Skin epidermis (tissue), 12 donors: ENCODE results near the gene CHL1.

Experiments used
- H3K27ac ChIP-seq, 21 experiments: fragments of 200-600 bp; sonication (generic) in 11 of 21; one replicate each; pipeline ENCODE4 v1.5.0; 2020; ENCODE audit warnings: mild to moderate bottlenecking in 3 of 21, inconsistent platforms in 2 of 21, moderate library complexity in 2 of 21
- H3K4me3 ChIP-seq, 7 experiments: fragments of 200-600 bp; sonication (generic) in 2 of 7; one replicate each; pipeline ENCODE4 v1.5.0; 2020; ENCODE audit warnings: inconsistent platforms in 2 of 7, mild to moderate bottlenecking in 2 of 7, moderate library complexity in 1 of 7

Gene CHL1

DNA sequence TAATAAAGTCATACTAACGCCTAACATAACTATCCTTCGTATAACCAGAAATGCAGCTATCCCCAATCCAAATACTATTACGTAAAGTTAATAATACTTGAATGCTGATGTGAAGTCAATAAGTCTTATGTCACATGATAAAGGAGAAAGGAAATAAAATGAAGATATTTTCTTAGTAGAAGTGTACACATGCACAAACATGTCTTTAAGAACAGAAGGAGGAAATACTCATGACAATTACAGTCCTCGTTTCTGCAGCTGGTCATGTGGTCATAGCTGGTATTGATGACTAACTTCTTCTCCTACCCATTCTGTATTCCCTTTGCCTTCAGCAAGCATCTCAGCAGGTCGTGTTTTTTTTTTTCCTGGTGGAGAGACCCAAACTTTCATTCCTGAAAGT lies 244.3 kb downstream of the CHL1 start:
- no peak overlapping the region for H3K4me3 ChIP-seq
- no peak overlapping the region for H3K27ac ChIP-seq

DNA sequence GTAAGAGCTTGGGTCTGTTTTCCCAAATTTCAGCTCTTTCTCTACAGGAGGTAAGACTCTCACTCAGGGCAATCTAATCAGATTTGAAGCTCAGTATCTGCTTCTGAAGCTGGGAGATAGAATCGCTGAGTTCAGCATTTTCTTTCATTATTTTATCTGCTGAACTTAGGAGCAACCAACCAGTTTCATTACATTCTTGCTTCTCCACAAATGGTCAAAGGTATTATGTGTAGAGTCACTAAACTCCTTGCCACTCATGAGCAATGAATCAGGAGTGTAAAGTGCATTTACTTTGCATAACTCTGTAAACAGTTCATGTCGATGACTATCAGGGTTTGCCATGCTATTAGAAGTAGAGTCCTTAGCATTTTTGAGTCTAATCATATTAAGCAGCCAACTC lies 249.4 kb downstream of the CHL1 start:
- H3K4me3 ChIP-seq = no peak overlapping the region

DNA sequence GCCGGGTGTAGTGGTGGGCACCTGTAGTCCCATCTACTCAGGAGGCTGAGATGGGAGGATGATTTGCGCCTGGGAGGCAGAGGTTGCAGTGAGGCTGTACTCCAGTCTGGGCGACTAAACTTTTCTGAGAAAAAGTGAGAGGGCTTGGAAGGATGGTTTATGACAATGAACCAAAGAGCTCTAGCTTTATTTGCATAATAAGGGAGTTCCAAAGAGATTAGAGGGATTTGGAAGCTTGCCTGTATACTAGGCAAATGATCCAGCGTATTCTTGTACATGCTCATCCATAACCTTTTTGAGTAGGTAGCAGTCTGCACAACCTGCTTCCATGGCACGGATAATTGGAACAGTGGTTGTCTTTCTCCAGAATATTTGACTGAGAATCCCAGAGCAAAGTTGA lies 251.1 kb downstream of the CHL1 start:
- H3K27ac ChIP-seq = no peak overlapping the region

More for the DNA sequence above, 249.4 kb downstream of the CHL1 start:
- H3K27ac ChIP-seq = no peak overlapping the region

DNA sequence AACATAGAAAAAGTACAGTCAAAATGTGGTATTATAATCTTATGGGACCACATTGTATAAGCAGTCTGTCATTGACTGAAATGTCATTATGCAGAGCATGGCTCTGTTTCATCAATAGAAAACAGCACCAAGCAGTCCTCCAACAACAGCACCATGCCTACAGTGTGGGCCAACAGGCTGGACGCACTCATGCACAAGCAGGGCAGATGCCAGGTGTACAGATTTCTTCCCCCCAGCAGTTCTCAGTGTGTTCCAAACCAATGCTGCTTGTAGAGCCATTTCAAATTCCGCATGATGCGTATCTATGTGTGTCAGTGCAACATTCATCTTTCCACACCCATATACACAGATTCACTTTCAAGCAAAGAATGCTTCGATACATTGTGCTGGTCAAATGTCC lies 253.1 kb downstream of the CHL1 start:
- Histone ChIP-seq H3K4me3 (no peak overlapping the region), H3K27ac (no peak overlapping the region)

More for the DNA sequence above, 251.1 kb downstream of the CHL1 start:
- no peak overlapping the region for H3K4me3 ChIP-seq

DNA sequence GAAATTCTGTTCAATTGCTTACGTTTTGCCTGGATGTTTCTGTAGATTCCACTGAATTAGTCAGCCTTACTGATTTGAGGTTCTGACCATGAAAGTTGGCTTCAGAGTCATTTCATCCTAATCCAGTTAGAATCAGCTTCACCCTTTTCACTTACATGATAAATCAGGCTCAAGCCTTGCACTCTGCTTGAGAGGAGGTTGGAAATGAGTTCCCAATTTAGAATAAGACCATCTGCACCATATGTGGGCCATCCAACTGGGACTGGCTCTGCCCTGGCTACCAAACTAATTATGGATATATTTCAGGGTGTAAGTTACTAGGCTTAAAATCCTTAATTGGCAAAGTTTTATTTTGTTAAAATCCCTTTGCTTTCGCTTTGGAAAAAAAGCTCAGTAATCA lies 255.7 kb downstream of the CHL1 start:
- no peak overlapping the region for H3K27ac ChIP-seq
- no peak overlapping the region for H3K4me3 ChIP-seq

DNA sequence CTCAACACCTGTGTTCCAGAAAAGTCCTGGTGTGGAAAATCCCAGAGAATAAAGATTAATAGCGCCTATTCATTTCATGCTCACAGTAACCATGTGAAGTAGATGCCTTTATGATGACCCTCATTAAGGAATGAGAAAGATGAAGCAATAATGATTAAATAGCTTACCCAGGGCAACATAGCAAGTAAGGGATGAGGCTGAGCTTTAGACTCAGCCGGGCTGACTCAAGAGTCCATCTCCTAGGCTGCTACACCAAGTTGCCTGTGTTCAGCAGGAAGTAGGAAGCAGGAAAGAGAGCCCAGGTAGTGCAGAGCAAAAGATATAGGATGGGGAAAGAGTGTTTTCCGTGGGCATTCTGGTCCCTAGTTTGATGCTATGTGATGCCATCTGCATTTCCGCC lies 256.5 kb downstream of the CHL1 start:
- H3K4me3 ChIP-seq = no peak overlapping the region
- H3K27ac ChIP-seq = no peak overlapping the region

DNA sequence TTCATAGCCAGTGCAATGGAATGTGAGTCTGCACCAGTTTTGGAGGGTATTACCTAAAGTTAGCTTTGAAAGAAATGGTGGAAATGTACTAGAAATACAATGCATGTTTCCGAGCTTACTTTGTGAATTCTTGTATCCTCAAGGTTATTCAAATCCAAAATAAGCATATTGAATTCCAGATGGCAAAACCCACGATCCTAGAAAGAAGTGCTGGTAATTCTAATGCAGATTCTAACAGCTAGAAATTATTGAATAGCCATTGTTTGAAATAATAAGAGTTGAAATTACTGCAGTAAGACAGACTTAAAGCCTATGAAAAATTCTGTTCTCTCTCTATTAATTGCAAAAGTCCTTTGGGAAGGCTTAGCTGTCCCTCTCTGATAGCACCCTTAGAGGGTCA lies 258.4 kb downstream of the CHL1 start:
- Histone ChIP-seq H3K27ac (no peak overlapping the region), H3K4me3 (no peak overlapping the region)

DNA sequence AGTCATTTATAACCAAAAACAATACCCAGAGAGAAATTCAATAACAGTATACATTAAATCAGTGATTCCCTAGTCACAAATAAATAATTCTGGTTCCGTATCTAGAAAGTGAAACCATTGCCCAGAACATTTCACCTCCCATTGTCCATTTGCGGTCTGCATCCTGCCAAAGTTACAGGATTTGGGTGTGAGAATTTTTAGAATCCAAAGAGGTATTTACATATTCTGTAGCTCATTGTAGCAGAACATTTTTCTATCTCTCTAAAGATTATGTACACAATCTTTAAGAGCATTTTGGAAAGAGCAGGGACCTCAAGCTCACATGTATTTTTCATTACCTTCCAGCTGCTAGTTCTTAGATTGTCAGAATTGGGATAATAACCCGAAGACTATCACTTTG lies 261.6 kb downstream of the CHL1 start:
- no peak overlapping the region for H3K27ac ChIP-seq
- no peak overlapping the region for H3K4me3 ChIP-seq

DNA sequence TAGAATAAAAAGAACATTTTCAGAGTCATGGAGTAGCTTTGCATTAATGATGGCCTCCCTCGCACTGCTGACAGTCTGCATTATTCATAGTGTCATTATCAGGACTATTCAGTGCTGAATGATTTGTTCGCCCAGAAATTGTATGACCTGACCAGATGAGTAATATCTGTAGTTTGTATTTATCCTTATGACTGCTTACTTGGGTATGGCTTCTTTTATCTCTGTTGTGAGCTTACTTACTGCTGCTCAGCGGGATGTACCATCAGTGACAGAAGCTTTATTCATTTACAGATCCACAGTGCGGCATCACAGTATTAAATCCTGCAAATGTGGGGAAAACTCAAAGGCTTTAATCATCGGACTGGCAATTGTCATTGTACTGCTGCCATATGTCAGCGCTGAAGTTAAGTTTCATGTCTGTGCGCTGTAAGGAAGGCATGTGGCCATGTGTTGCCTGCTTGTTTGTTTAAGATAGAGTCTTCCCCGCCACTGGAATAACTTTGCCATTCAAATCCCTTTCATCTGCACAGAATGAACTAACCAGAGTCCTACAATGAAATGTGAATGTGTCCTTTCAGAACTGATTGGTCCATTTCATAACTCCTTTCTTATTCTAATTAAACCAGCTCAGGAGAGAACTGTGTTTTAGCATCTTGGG lies 262.2 kb downstream of the CHL1 start:
- no peak overlapping the region for H3K4me3 ChIP-seq
- H3K27ac ChIP-seq = no peak overlapping the region
